Measurements from ENCODE around the gene CAMLG. TPM values are rescaled to one million over a fixed set of nuclear protein-coding genes. Genes with fewer than 3 reads are reported as not detected.
"Not testable (repeated sequence)": the region's sequence is repeated elsewhere in the genome, so short reads cannot be mapped to it uniquely, and the experiment has no call there.

The CAMLG gene
- total and polyA plus RNA-seq, 2 of the 13 experiments (the other 11 are each of a cell fraction or from before 2014, with no cell fraction given): 14.2 to 19.8 TPM

- TF ChIP-seq USF2 (IDR thresholded peaks at IDR 0.05; ENCODE audit: low read depth, low read length) (peak; percentile 63), USF2 (CRISPR knock-in tag; IDR thresholded peaks at IDR 0.05; ENCODE audit: borderline replicate concordance) (peak; percentile 88), IKZF4 (CRISPR knock-in tag; IDR thresholded peaks at IDR 0.05; ENCODE audit: borderline replicate concordance, low read depth, not compliant biosample characterization) (no peak), GMEB2 (CRISPR knock-in tag; IDR thresholded peaks at IDR 0.05; ENCODE audit: low read depth) (peak; percentile 91), TOPORS (CRISPR knock-in tag; IDR thresholded peaks at IDR 0.05) (peak; percentile 94; the same call in 1 of the 2 replicates), SETDB1 (CRISPR knock-in tag; IDR thresholded peaks at IDR 0.05; ENCODE audit: borderline replicate concordance) (no peak), TERF1 (CRISPR knock-in tag; IDR thresholded peaks at IDR 0.05) (no peak), AGO2 (optimal IDR thresholded peaks at IDR 0.05; ENCODE audit: low read depth, low read length) (peak; percentile 69)
Measured at GRCh38 chr5:134738133-134738962, at the start of gene CAMLG (continued).

GRCh38 chr5:134690144-134690543 lies 48.2 kb upstream of the CAMLG start:
- H3K4me2 ChIP-seq (ENCODE audit: low read depth, low read length); FAIRE-seq; H3K4me1 ChIP-seq (ENCODE audit: insufficient read depth, low read length); in situ Hi-C loops (cut with HindIII; ENCODE audit: extremely low pct_ligation_motif_present, low pct_unique_long_range_greater_than_20kb); intact Hi-C loops (cut with micrococcal nuclease; ENCODE audit: unreplicated experiment); BruUV-seq (replicated peaks); POLR2A ChIA-PET; DNase-seq (ENCODE audit: low spot score); H3K9ac ChIP-seq (ENCODE audit: insufficient read depth, low read depth, low read length); CTCF ChIA-PET (ENCODE audit: low intra/inter-chr PET ratio, low total read pairs); H3K27ac ChIP-seq (ENCODE audit: extremely low read length, insufficient read depth, low read length); H3K79me2 ChIP-seq (ENCODE audit: insufficient read depth, low read length); H3K9me3 ChIP-seq (ENCODE audit: low read length); H3K4me3 ChIP-seq (replicated peaks in 1 of 3; ENCODE audit: insufficient read depth in 1 of 3, low read depth in 2 of 3, low read length in 3 of 3); H2AFZ ChIP-seq (ENCODE audit: low read length); H4K20me1 ChIP-seq (ENCODE audit: insufficient read depth, low read length); H3K27me3 ChIP-seq (ENCODE audit: control insufficient read depth in 1 of 2, insufficient read depth in 2 of 2, low read length in 2 of 2); ATAC-seq: not testable (repeated sequence)
- peaks cover 21 to 74% of the 10 kb centered on the region in 2 experiments for H3K36me3 ChIP-seq (replicated peaks in 1 of 2; ENCODE audit: control insufficient read depth in 1 of 2, insufficient read depth in 2 of 2, low read length in 2 of 2)
- 98% methylated on average over 8 of the region's 8 CpGs for WGBS (ENCODE audit: low lambda C conversion rate)
